ENCODE data around the gene ME2.
"Not testable (repeated sequence)": the region's sequence is repeated elsewhere in the genome, so short reads cannot be mapped to it uniquely, and the experiment has no call there.

ME2 gene

GRCh38 chr18:50918153-50918552 is 39.2 kb downstream of the ME2 start:
- no peak for DNase-seq (ENCODE audit: low read depth in 2 of 2)

- no peak for DNase-seq (ENCODE audit: low read depth in 2 of 2)
Observed at GRCh38 chr18:50924372-50924771, 45.5 kb downstream of the ME2 start.

GRCh38 chr18:50926521-50926920 is 47.6 kb downstream of the ME2 start:
- no peak for DNase-seq (ENCODE audit: low read depth in 2 of 2)

GRCh38 chr18:50928551-50928950 is 49.6 kb downstream of the ME2 start:
- no peak for DNase-seq (ENCODE audit: low read depth in 2 of 2)

- no peak for DNase-seq (ENCODE audit: low read depth in 2 of 2)
Observed at GRCh38 chr18:50933684-50934083, 54.8 kb downstream of the ME2 start.

- no peak for DNase-seq (ENCODE audit: low read depth in 2 of 2)
Observed at GRCh38 chr18:50934545-50935211, 55.8 kb downstream of the ME2 start.

GRCh38 chr18:50935493-50936191 is 56.7 kb downstream of the ME2 start:
- DNase-seq (ENCODE audit: low read depth in 2 of 2): no peak

GRCh38 chr18:50937183-50937582 is 58.3 kb downstream of the ME2 start:
- DNase-seq (ENCODE audit: low read depth in 2 of 2): no peak

- no peak for DNase-seq (ENCODE audit: low read depth in 2 of 2)
Observed at GRCh38 chr18:50938912-50939311, 60.0 kb downstream of the ME2 start.

- DNase-seq (ENCODE audit: low read depth in 2 of 2): no peak
Observed at GRCh38 chr18:50944245-50944932, 65.5 kb downstream of the ME2 start.

- not testable (repeated sequence) for DNase-seq (ENCODE audit: low read depth in 2 of 2)
Observed at GRCh38 chr18:50945918-50946317, 67.0 kb downstream of the ME2 start.

- no peak for DNase-seq (ENCODE audit: low read depth in 2 of 2)
Observed at GRCh38 chr18:50947899-50948298, 69.0 kb downstream of the ME2 start.

GRCh38 chr18:50949185-50949584 is 70.3 kb downstream of the ME2 start:
- no peak for DNase-seq (ENCODE audit: low read depth in 2 of 2)

- no peak for DNase-seq (ENCODE audit: low read depth in 2 of 2)
Observed at GRCh38 chr18:50950626-50951025, 71.7 kb downstream of the ME2 start.

- DNase-seq (ENCODE audit: low read depth in 2 of 2): no peak
Observed at GRCh38 chr18:50953822-50954221, 74.9 kb downstream of the ME2 start.

GRCh38 chr18:50955253-50955652 is 76.3 kb downstream of the ME2 start:
- DNase-seq (ENCODE audit: low read depth in 2 of 2): no peak

GRCh38 chr18:50956116-50956515 is 77.2 kb downstream of the ME2 start:
- DNase-seq (ENCODE audit: low read depth in 2 of 2): no peak

GRCh38 chr18:50961974-50962373 is 83.1 kb downstream of the ME2 start:
- no peak for DNase-seq (ENCODE audit: low read depth in 2 of 2)

GRCh38 chr18:50967714-50968661 is 89.1 kb downstream of the ME2 start, which contains the start of gene ELAC1:
Gene ELAC1, plus strand, starts transcription at chr18:50968040. Its CDS starts 6,365 bp downstream, at chr18:50974405.
- peak; percentile 43 to 50 for DNase-seq (ENCODE audit: low read depth in 2 of 2)

GRCh38 chr18:50969448-50969847 is 90.5 kb downstream of the ME2 start:
- no peak for DNase-seq (ENCODE audit: low read depth in 2 of 2)

- DNase-seq (ENCODE audit: low read depth in 2 of 2): no peak
Observed at GRCh38 chr18:50970006-50970405, 91.1 kb downstream of the ME2 start.

- not testable (repeated sequence) for DNase-seq (ENCODE audit: low read depth in 2 of 2)
Observed at GRCh38 chr18:50972404-50972803, 93.5 kb downstream of the ME2 start.
